Measurements from ENCODE around the gene TMEM59L.

Gene TMEM59L

DNA sequence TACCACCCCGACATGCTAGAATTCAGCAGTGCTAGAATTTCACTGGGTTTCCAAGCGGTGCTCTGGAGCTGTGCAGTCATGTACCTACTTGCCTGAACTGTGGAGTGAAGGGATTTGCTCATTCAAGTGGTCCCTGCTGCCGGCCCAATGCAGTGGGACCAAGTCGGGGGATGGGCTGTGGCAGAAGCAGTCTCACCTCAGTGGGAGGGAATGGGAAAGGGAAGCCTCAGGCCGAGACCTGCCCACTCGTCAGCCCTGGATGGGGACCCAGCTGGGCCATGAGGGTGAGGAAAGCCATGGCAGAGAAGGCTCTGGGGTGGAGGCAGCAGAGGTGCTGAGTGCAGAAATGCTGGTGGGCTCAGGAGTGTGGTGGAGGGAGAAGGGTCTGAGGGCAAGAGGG lies 39.1 kb downstream of the TMEM59L start:
- no peaks in the 10 kb centered on the region for H3K36me3 ChIP-seq (ENCODE audit: control insufficient read depth in 2 of 2, insufficient read depth in 1 of 2, low read length in 2 of 2)
- H3K27ac ChIP-seq (ENCODE audit: extremely low read depth, low read depth, low read length) = no peak overlapping the region
- no peak overlapping the region for H3K4me3 ChIP-seq (ENCODE audit: low read depth, low read length)
- TF ChIP-seq EGR2 (tag by site-specific recombination; IDR thresholded peaks at IDR 0.05; ENCODE audit: low read depth) (peak; percentile 49; the same call in 1 of the 2 replicates), ZNF600 (tag by site-specific recombination; IDR thresholded peaks at IDR 0.05) (peak; percentile 31; the same call in 1 of the 2 replicates), ZIC2 (tag by site-specific recombination; IDR thresholded peaks at IDR 0.05) (0 out of 2 replicates have a peak, but pooled peaks have one; percentile 19), ZNF473 (tag by site-specific recombination; IDR thresholded peaks at IDR 0.05) (no peak), ZSCAN30 (tag by site-specific recombination; IDR thresholded peaks at IDR 0.05) (no peak), ZNF121 (tag by site-specific recombination; IDR thresholded peaks at IDR 0.05) (no peak), ZFHX2 (tag by site-specific recombination; conservative IDR thresholded peaks at IDR 0.05) (peak; percentile 45), ZNF529 (tag by site-specific recombination; IDR thresholded peaks at IDR 0.05; ENCODE audit: insufficient replicate concordance) (no peak)
- TF ChIP-seq, protein P1, sequence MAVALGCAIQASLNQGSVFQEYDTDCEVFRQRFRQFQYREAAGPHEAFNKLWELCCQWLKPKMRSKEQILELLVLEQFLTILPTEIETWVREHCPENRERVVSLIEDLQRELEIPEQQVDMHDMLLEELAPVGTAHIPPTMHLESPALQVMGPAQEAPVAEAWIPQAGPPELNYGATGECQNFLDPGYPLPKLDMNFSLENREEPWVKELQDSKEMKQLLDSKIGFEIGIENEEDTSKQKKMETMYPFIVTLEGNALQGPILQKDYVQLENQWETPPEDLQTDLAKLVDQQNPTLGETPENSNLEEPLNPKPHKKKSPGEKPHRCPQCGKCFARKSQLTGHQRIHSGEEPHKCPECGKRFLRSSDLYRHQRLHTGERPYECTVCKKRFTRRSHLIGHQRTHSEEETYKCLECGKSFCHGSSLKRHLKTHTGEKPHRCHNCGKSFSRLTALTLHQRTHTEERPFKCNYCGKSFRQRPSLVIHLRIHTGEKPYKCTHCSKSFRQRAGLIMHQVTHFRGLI (tag by site-specific recombination; IDR thresholded peaks at IDR 0.05) = no peak
- ChIA-PET CTCF (no interaction called here), POLR2A (interaction anchor here (0.7 to 1.1 kb wide), 2 partner anchors 23 to 510 kb away, joined by 3 to 10 read pairs; no protein-coding TSS in a partner anchor)
- no peaks in the 10 kb centered on the region for H3K9me3 ChIP-seq (ENCODE audit: control insufficient read depth, insufficient read depth, low read depth, low read length)
- H3K4me1 ChIP-seq (ENCODE audit: control insufficient read depth, insufficient read depth, low read length) = no peaks in the 10 kb centered on the region

DNA sequence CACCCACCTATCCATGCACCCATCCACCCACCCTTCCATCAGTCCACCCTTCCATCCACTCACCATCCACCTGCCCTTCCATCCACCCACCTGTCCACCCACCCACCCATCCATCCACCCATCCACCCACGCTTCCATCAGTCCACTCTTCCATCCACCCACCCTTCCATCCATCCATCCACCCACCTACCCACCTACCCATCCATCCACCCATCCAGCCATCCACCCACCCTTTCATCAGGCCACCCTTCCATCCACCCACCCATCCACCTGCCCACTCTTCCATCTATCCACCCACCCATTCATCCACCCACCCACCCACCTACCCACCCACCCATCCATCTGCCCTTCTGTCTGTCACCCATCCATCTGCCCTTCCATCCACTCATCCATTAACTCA lies 41.2 kb downstream of the TMEM59L start:
- TF ChIP-seq ZFHX2 (tag by site-specific recombination; conservative IDR thresholded peaks at IDR 0.05) (peak; percentile 76), EGR2 (tag by site-specific recombination; IDR thresholded peaks at IDR 0.05; ENCODE audit: low read depth) (peak; percentile 50; the same call in 1 of the 2 replicates)
- TF ChIP-seq, protein P2, sequence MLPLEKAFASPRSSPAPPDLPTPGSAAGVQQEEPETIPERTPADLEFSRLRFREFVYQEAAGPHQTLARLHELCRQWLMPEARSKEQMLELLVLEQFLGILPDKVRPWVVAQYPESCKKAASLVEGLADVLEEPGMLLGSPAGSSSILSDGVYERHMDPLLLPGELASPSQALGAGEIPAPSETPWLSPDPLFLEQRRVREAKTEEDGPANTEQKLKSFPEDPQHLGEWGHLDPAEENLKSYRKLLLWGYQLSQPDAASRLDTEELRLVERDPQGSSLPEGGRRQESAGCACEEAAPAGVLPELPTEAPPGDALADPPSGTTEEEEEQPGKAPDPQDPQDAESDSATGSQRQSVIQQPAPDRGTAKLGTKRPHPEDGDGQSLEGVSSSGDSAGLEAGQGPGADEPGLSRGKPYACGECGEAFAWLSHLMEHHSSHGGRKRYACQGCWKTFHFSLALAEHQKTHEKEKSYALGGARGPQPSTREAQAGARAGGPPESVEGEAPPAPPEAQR (tag by site-specific recombination; IDR thresholded peaks at IDR 0.05) = no peak
- Histone ChIP-seq H3K4me3 (ENCODE audit: low read depth, low read length) (no peak overlapping the region), H3K36me3 (ENCODE audit: control insufficient read depth in 2 of 2, insufficient read depth in 1 of 2, low read length in 2 of 2) (no peaks in the 10 kb centered on the region), H3K27ac (ENCODE audit: extremely low read depth, low read depth, low read length) (no peak overlapping the region), H3K4me1 (ENCODE audit: control insufficient read depth, insufficient read depth, low read length) (no peaks in the 10 kb centered on the region), H3K9me3 (ENCODE audit: control insufficient read depth, insufficient read depth, low read depth, low read length) (no peaks in the 10 kb centered on the region)
- ChIA-PET CTCF (no interaction called here), POLR2A (no interaction called here)

DNA sequence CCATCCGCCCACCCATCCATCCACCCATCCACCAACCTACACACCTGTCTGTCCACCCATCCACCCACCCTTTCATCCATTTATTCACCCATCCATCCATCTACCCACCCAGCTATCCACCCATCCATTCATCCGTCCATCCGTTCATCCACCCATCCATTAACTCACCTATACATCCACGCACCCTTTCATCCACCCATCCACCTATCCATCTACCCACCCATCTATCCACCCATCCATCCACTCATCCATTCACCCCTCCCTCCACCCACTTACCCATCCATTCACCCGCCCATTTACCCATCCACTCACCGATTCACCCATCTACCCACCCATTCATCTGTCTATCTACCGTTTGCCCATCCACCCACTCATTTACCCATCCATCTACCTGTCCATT lies 41.8 kb downstream of the TMEM59L start:
- no peak overlapping the region for H3K27ac ChIP-seq (ENCODE audit: extremely low read depth, low read depth, low read length)
- CTCF ChIA-PET = no interaction called here
- no peaks in the 10 kb centered on the region for H3K4me1 ChIP-seq (ENCODE audit: control insufficient read depth, insufficient read depth, low read length)
- H3K36me3 ChIP-seq (ENCODE audit: control insufficient read depth in 2 of 2, insufficient read depth in 1 of 2, low read length in 2 of 2) = no peaks in the 10 kb centered on the region
- POLR2A ChIA-PET = no interaction called here
- H3K9me3 ChIP-seq (ENCODE audit: control insufficient read depth, insufficient read depth, low read depth, low read length) = no peaks in the 10 kb centered on the region
- H3K4me3 ChIP-seq (ENCODE audit: low read depth, low read length) = no peak overlapping the region
- no peak for TF ChIP-seq ZNF140 (tag by site-specific recombination; IDR thresholded peaks at IDR 0.05)
- peak; percentile 98 for TF ChIP-seq EGR2 (tag by site-specific recombination; IDR thresholded peaks at IDR 0.05; ENCODE audit: low read depth)
- TF ChIP-seq, protein P3, sequence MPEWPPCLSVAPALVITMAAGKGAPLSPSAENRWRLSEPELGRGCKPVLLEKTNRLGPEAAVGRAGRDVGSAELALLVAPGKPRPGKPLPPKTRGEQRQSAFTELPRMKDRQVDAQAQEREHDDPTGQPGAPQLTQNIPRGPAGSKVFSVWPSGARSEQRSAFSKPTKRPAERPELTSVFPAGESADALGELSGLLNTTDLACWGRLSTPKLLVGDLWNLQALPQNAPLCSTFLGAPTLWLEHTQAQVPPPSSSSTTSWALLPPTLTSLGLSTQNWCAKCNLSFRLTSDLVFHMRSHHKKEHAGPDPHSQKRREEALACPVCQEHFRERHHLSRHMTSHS (tag by site-specific recombination; IDR thresholded peaks at IDR 0.05) = no peak
- TF ChIP-seq ZNF10 (tag by site-specific recombination; IDR thresholded peaks at IDR 0.05) = no peak
- TF ChIP-seq ZNF707 (tag by site-specific recombination; IDR thresholded peaks at IDR 0.05) = no peak
- TF ChIP-seq FEZF1 (tag by site-specific recombination; IDR thresholded peaks at IDR 0.05) = no peak
- TF ChIP-seq, protein P4, sequence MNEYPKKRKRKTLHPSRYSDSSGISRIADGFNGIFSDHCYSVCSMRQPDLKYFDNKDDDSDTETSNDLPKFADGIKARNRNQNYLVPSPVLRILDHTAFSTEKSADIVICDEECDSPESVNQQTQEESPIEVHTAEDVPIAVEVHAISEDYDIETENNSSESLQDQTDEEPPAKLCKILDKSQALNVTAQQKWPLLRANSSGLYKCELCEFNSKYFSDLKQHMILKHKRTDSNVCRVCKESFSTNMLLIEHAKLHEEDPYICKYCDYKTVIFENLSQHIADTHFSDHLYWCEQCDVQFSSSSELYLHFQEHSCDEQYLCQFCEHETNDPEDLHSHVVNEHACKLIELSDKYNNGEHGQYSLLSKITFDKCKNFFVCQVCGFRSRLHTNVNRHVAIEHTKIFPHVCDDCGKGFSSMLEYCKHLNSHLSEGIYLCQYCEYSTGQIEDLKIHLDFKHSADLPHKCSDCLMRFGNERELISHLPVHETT (tag by site-specific recombination; IDR thresholded peaks at IDR 0.05) = no peak
- TF ChIP-seq BCL11A (tag by site-specific recombination; IDR thresholded peaks at IDR 0.05; ENCODE audit: low read depth) = no peak
- TF ChIP-seq SP7 (tag by site-specific recombination; IDR thresholded peaks at IDR 0.05) = no peak
- no peak for TF ChIP-seq ZNF350 (tag by site-specific recombination; IDR thresholded peaks at IDR 0.05)
- TF ChIP-seq ZBTB1 (tag by site-specific recombination; IDR thresholded peaks at IDR 0.05) = no peak
- no peak for TF ChIP-seq ZNF184 (tag by site-specific recombination; IDR thresholded peaks at IDR 0.05)
- TF ChIP-seq ZNF274 (IDR thresholded peaks at IDR 0.05; ENCODE audit: low read length) = no peak
- TF ChIP-seq ZNF274 (tag by site-specific recombination; IDR thresholded peaks at IDR 0.05; ENCODE audit: borderline replicate concordance) = no peak
- TF ChIP-seq ZNF585B (tag by site-specific recombination; IDR thresholded peaks at IDR 0.05) = no peak
- no peak for TF ChIP-seq ZNF169 (tag by site-specific recombination; IDR thresholded peaks at IDR 0.05)
- no peak for TF ChIP-seq RBAK (tag by site-specific recombination; IDR thresholded peaks at IDR 0.05)
- no peak for TF ChIP-seq ZNF24 (tag by site-specific recombination; IDR thresholded peaks at IDR 0.05)
